Renal cortex interstitium (tissue), 15 donors: Measurements from ENCODE around the gene CLDN4. TPM values are rescaled to one million over a fixed set of nuclear protein-coding genes. Genes with fewer than 3 reads are reported as not detected.
"Not testable (repeated sequence)": the region's sequence is repeated elsewhere in the genome, so short reads cannot be mapped to it uniquely, and the experiment has no call there.

Experiments used
- DNase-seq, 11 donors: peaks; one replicate each; pipeline ENCODE4 v3.0.0-alpha.2; 2013; ENCODE audit warnings: low read depth in 9 of 11, low spot score in 4 of 11; ENCODE audit errors: extremely low read depth in 1 of 11
- long read RNA-seq, 16 experiments: transcript quantifications; one replicate each; lab custom pipeline, GENCODE V29; 2026
- polyA plus RNA-seq, 3 donors: library from polyadenylated mRNA; unstranded; fragments of 120-200 nt; gene quantifications; one replicate each; pipeline ENCODE4 v1.2.1, GENCODE V29; 2013; ENCODE audit not compliant: insufficient read length in 3 of 3

The CLDN4 gene
- 10 to 100 TPM; 57.3 to 98.1 (median 83.9) TPM for polyA plus RNA-seq
- long read RNA-seq, donor 1, transcript CLDN4-201 (1 exons, 1,831 nt) = major isoform, 76 of 82 reads
- long read RNA-seq, donor 1, partial matches to known transcripts = 6 of 82 reads
- long read RNA-seq, donor 1, other reads (novel, unspliced or antisense) = 0 of 82 reads
- long read RNA-seq, donor 2, transcript CLDN4-201 (1 exons, 1,831 nt) = major isoform, 47 of 47 reads
- long read RNA-seq, donor 2, partial matches to known transcripts = 0 of 47 reads
- long read RNA-seq, donor 2, other reads (novel, unspliced or antisense) = 0 of 47 reads
- long read RNA-seq, donor 3, transcript CLDN4-201 (1 exons, 1,831 nt) = major isoform, 173 of 173 reads
- long read RNA-seq, donor 3, partial matches to known transcripts = 0 of 173 reads
- long read RNA-seq, donor 3, other reads (novel, unspliced or antisense) = 0 of 173 reads
- long read RNA-seq, donor 4, transcript CLDN4-201 (1 exons, 1,831 nt) = major isoform, 70 of 70 reads
- long read RNA-seq, donor 4, partial matches to known transcripts = 0 of 70 reads
- long read RNA-seq, donor 4, other reads (novel, unspliced or antisense) = 0 of 70 reads
- long read RNA-seq, donor 5 = 0 reads
- long read RNA-seq, donor 6, transcript CLDN4-201 (1 exons, 1,831 nt) = major isoform, 72 of 81 reads
- long read RNA-seq, donor 6, partial matches to known transcripts = 9 of 81 reads
- long read RNA-seq, donor 6, other reads (novel, unspliced or antisense) = 0 of 81 reads
- long read RNA-seq, donor 7, transcript CLDN4-201 (1 exons, 1,831 nt) = major isoform, 97 of 97 reads
- long read RNA-seq, donor 7, partial matches to known transcripts = 0 of 97 reads
- long read RNA-seq, donor 7, other reads (novel, unspliced or antisense) = 0 of 97 reads
- long read RNA-seq, donor 8 = 0 reads
- long read RNA-seq, donor 9, transcript CLDN4-201 (1 exons, 1,831 nt) = major isoform, 84 of 84 reads
- long read RNA-seq, donor 9, partial matches to known transcripts = 0 of 84 reads
- long read RNA-seq, donor 9, other reads (novel, unspliced or antisense) = 0 of 84 reads
- long read RNA-seq, donor 10, transcript CLDN4-201 (1 exons, 1,831 nt) = major isoform, 123 of 135 reads
- long read RNA-seq, donor 10, partial matches to known transcripts = 12 of 135 reads
- long read RNA-seq, donor 10, other reads (novel, unspliced or antisense) = 0 of 135 reads
- long read RNA-seq, donor 11, transcript CLDN4-201 (1 exons, 1,831 nt) = major isoform, 81 of 81 reads
- long read RNA-seq, donor 11, partial matches to known transcripts = 0 of 81 reads
- long read RNA-seq, donor 11, other reads (novel, unspliced or antisense) = 0 of 81 reads
- long read RNA-seq, donor 12, transcript CLDN4-201 (1 exons, 1,831 nt) = major isoform, 52 of 52 reads
- long read RNA-seq, donor 12, partial matches to known transcripts = 0 of 52 reads
- long read RNA-seq, donor 12, other reads (novel, unspliced or antisense) = 0 of 52 reads
- long read RNA-seq, donor 13 = 0 reads
- long read RNA-seq, donor 14, transcript CLDN4-201 (1 exons, 1,831 nt) = major isoform, 80 of 80 reads
- long read RNA-seq, donor 14, partial matches to known transcripts = 0 of 80 reads
- long read RNA-seq, donor 14, other reads (novel, unspliced or antisense) = 0 of 80 reads
- long read RNA-seq, donor 15, transcript CLDN4-201 (1 exons, 1,831 nt) = major isoform, 38 of 38 reads
- long read RNA-seq, donor 15, partial matches to known transcripts = 0 of 38 reads
- long read RNA-seq, donor 15, other reads (novel, unspliced or antisense) = 0 of 38 reads
- long read RNA-seq, donor 16, transcript CLDN4-201 (1 exons, 1,831 nt) = major isoform, 250 of 290 reads
- long read RNA-seq, donor 16, partial matches to known transcripts = 28 of 290 reads
- long read RNA-seq, donor 16, other reads (novel, unspliced or antisense) = 12 of 290 reads

- peak in 5 of 11 donors; percentile 73 to 80 (median 76) for DNase-seq
Measured at GRCh38 chr7:73830681-73831583, at the start of gene CLDN4. TSS of gene CLDN4 (plus strand) at chr7:73830996. CDS start at chr7:73831202, 206 bp downstream.

- no peak for DNase-seq
Measured at GRCh38 chr7:73786588-73786987, 44.2 kb upstream of the CLDN4 start.

GRCh38 chr7:73787786-73788048, 43.1 kb upstream of the CLDN4 start:
- not testable (repeated sequence) for DNase-seq

GRCh38 chr7:73789051-73789450, 41.7 kb upstream of the CLDN4 start:
- DNase-seq = no peak

- not testable (repeated sequence) for DNase-seq
Measured at GRCh38 chr7:73791170-73791690, 39.6 kb upstream of the CLDN4 start.

- not testable (repeated sequence) for DNase-seq
Measured at GRCh38 chr7:73795188-73795587, 35.6 kb upstream of the CLDN4 start.

- not testable (repeated sequence) for DNase-seq
Measured at GRCh38 chr7:73796656-73797055, 34.1 kb upstream of the CLDN4 start.

- DNase-seq = not testable (repeated sequence)
Measured at GRCh38 chr7:73797176-73797575, 33.6 kb upstream of the CLDN4 start.

GRCh38 chr7:73799282-73800141, 31.3 kb upstream of the CLDN4 start:
- no peak for DNase-seq

- DNase-seq = no peak
Measured at GRCh38 chr7:73801577-73801976, 29.2 kb upstream of the CLDN4 start.

- no peak for DNase-seq
Measured at GRCh38 chr7:73802459-73802858, 28.3 kb upstream of the CLDN4 start.

- DNase-seq = no peak
Measured at GRCh38 chr7:73809467-73809951, 21.3 kb upstream of the CLDN4 start.

GRCh38 chr7:73810998-73811360, 19.8 kb upstream of the CLDN4 start:
- DNase-seq = no peak

GRCh38 chr7:73811760-73812168, 19.0 kb upstream of the CLDN4 start:
- DNase-seq = no peak

GRCh38 chr7:73812996-73813395, 17.8 kb upstream of the CLDN4 start:
- no peak for DNase-seq

- no peak for DNase-seq
Measured at GRCh38 chr7:73815436-73815835, 15.4 kb upstream of the CLDN4 start.
